HTR-8/SVneo (cell line): ENCODE data around the gene SUMO3.
"Not testable (repeated sequence)": the region's sequence is repeated elsewhere in the genome, so short reads cannot be mapped to it uniquely, and the experiment has no call there.

Source experiments
- DNase-seq: peaks from one replicate; pipeline ENCODE4 v3.0.0; 2011; ENCODE audit warnings: low spot score, mixed read lengths; ENCODE audit not compliant: insufficient read length
- FAIRE-seq: peaks from 2 replicates; lab custom pipeline; 2011; peaks lifted over from hg19 to GRCh38; lab: Jason Lieb, UNC

The SUMO3 gene

DNA sequence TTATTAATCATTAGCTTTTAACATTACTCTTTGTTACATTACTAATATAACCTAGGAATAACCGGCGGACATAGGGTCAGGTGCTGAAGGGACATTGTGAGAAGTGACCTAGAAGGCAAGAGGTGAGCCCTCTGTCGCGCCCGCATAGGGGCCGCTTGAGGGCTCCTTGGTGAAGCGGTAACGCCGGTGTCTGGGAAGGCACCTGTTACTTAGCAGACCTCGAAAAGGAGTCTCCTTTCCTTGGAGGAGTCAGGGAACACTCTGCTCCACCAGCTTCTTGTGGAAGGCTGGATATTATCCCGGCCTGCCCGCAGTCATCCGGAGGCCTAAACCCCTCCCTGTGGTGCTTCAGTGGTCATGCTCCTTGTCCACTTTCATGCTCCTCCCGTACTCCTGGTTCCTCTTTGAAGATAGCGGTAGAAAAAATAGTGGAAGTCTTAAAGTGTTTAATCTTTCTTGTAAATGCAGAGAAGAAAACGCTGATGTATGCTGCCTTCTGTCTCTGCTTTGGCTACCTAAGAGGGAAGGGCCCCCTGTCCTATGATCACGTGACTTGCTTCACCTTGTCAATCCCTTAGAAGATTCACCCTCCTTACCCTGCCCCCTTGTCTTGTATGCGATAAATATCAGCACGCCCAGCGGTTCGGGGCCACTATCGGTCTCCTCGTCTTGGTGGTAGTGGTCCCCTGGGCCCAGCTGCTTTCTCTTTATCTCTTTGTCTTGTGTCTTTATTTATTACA lies 14.8 kb upstream of the SUMO3 start:
- not testable (repeated sequence) for DNase-seq, FAIRE-seq

DNA sequence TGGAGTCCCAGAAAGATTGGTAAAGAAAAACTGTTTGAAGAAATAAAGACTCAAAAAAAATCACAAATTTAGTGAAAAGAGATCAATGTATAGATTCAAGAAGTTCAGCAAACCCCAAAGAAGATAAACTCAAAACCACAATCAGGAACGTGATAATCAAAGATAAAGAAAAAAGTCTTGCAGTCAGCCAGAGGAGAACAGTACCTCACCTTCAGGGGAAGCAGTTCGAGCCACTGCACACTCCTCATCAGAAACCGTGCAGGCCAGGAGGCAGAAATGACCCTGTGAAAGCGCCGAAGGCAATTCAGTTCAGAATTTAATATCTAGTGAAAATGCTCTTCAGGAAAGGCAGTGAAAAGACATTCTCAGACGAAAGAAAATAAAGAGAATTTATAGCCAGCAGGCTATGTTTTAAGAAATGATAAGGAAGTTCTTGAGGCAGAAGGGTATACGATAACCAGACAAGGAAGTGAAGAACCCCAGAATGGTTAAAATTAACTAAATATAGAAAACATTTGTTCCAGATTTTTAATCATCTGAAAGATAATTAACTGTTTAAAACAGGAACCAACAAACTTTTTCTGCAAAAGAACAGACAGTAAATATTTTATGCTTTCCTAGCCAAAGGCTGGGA lies 13.5 kb upstream of the SUMO3 start:
- DNase-seq (no peak), FAIRE-seq (no peak)

DNA sequence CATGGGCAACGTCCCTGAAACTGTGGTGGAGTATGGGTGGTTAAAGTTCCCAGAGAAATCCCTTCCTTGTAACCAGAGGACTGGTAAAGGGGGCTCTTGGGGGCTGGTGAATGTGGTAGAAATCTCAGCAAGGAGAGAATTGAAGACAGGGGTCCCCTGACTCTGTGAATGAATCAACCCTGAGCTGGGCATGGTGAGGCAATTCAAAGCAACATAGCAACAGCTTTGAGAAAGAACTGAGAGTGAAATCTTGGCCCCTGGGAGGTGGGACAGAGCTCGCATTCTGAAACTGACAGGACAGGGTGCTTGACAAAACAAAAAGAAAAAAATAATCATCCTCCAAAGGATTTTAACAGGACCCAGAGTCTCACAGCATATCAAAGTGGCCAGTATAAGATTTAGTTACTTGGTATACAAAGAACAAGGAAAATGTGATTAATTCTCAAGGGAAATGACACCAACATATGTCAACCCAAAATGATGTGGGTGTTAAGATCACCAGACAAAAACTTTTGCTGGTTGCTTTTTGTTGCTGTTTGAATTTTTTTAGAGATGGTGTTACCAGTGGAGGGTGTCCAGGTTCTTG lies 11.7 kb upstream of the SUMO3 start:
- FAIRE-seq (no peak), DNase-seq (no peak)

DNA sequence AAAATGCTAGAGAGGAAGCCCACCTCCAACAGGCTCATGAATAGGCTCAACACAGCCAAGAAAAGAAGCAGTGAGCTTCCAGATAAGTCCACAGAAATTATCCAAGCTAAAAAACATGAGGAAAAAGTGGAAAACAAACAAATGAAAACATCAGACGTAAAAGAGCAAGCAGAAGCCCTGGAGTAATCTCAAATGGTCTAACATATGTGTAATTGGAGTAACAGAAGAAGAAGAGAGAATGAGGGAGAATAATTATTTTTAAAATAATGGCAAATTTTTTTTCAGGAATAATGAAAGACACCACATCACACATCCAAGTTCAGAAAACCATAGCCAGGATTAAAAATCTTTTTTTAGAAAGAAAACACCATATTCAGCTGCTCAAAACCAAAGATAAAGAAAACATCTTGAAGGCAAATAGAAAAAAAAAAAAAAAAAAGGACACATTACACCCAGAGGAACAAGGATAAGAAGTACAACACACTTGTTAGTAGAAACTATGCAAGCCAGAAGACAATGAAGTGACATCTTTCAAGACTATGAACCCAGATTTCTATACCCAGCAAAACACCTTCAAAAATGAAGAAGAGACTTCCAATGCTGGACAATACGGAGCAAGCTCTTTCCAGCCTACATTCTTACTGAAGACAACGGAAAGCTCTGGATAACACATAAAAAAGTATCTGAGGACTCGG lies 10.6 kb upstream of the SUMO3 start:
- no peak for DNase-seq
- no peak for FAIRE-seq

DNA sequence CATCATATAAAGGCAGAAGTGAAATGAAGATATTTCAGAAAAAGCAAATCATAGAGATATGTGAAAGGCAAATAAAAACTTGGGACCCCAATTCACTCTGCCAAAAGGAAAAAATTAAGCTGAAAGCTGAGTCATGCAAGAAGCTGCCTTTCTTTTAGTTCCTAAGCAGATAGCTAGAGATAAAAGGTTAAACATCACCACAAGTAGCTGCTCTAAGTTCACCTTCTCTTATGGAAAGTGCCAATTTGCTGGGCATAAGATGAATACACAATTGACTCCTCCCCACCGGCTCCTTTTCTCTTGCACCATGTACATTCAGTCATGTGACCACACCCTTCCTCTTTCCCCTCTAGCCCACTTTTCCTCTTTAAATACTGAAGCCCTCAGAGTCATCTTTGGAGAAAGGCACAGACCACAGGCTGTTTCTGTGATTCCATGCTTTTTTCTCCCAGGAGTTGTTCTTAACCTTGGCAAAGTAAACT lies 5.4 kb upstream of the SUMO3 start:
- FAIRE-seq (no peak), DNase-seq (no peak)

DNA sequence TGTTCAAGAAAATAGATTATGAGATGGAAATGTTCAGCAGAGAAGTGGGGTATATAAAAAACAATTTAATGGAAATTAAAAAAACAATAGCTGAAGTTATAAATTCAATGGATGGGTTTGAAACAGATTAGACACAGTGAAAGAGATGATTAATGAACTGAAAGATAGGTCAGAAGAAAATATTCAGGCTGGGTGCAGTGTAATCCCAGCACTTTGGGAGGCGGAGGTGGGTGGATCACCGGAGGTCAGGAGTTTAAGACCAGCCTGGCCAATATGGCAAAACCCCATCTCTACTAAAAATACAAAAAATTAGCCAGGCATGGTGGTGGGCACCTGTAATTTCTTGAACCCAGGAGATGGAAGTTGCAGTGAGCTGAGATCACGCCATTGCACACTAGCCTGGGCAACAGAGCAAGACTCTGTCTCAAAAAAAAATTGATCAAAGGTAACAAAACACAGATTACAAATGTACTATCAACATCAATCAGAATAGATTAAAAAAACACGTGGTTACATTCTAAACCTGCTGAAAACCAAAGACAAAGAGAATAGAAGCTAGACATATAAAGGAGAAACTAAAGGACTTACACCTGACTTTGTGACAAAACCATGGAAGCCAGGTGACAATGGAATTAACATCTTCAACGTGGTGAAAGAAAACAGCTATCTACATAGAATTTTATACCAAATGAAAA lies 4.8 kb upstream of the SUMO3 start:
- FAIRE-seq (no peak), DNase-seq (no peak)

DNA sequence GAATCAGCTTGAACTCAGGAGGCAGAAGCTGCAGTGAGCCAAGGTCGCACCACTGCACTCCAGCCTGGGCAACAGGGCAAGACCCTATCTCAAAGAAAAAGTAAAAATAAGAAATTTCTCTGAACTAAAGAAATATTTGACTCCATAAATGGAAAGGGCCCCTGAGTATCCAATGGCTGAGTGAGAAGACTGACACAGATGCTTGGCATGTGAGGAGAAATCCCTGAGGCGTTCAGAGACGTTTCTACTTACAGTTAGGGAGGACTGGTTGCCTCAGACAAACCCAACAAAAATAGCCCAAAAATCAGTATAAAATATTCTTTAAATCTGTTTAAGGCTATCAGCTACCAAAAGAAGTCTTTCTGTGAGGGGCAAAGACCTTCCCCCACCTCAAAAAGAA lies 3.0 kb upstream of the SUMO3 start:
- no peak for DNase-seq
- no peak for FAIRE-seq

DNA sequence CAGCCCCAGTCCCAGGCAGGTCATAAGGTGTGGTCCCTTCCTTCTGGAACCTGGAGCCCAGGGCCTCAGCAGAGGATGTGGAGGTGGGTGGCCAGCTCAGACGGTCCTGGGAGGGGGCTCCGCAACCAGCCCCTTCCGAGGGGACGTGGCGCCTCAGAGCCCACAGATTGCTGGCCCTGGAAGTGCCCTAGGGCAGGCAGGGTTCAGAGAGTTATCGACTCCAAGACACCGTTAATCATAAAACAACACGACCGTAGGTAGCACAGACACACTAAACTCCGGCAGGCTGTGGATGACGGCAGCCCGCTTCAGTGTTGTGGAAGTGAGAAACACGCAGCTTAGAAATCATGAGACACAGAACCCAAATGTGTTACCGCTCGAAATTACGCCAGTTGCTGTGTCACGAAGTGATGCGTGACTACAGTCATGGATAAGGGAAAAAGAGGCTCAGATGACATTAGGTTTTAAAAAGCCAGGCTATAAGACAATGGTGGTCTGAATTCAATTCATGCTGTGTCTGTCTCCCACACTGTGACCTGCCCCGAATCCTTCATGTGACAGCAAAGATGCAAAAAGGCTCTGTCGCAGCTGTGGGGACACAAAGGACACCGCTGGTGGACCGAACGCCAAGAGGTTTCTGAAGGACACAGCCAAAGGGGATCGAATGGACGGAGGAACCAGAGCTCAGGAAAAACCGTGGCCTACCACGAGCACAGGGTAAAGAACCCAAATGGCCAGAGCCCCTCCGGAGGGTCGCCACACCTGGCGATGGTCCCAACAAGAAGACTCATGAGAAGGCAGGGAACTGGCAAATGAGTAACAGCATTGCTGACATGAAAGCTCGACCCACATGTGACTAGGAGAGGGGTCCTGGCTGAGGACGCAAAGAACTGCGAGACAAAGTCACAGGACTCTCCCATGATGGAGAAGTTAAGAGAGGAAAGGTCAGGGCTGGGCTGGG lies 1.7 kb upstream of the SUMO3 start:
- FAIRE-seq (no peak), DNase-seq (no peak)

DNA sequence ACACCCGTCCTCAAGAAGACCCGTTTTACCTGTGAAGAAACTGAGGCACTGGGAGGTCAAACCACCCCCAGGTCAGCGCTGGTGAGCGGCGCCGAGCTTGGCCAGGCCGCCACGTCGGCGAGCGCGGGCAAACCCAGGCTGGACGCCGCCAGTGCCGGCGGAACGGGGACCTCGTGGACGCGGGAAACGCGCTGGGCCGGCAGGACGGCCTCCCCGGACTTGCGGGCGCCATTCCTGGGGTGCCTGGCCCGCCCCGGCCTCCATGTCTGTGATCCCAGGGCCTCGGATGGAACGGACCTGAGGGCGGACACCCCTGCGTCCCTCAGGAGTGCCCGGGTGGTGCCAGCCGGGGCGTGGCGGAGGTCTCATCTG lies 764 bp upstream of the SUMO3 start:
- FAIRE-seq (no peak), DNase-seq (no peak)

DNA sequence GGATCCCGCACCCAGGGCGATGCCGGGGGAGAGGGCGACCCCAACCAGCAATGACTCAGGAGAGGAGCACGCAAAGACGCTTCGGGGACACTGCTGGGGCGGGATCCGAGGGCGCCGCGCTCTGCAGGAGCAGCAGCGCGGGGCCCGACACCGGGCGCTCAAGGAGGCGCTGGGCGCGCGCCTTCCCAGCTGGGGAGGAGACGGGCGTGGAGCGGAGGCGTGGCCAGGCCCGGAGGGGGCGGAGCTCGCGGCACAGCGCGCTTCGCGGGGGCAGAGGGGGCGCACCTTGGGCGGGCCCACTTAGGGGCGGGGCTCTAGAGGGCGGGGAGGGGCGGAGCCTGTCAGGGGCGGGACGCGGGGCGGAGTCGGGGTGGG lies 369 bp downstream of the SUMO3 start:
- DNase-seq (peak; percentile 78), FAIRE-seq (peak; percentile 95)

DNA sequence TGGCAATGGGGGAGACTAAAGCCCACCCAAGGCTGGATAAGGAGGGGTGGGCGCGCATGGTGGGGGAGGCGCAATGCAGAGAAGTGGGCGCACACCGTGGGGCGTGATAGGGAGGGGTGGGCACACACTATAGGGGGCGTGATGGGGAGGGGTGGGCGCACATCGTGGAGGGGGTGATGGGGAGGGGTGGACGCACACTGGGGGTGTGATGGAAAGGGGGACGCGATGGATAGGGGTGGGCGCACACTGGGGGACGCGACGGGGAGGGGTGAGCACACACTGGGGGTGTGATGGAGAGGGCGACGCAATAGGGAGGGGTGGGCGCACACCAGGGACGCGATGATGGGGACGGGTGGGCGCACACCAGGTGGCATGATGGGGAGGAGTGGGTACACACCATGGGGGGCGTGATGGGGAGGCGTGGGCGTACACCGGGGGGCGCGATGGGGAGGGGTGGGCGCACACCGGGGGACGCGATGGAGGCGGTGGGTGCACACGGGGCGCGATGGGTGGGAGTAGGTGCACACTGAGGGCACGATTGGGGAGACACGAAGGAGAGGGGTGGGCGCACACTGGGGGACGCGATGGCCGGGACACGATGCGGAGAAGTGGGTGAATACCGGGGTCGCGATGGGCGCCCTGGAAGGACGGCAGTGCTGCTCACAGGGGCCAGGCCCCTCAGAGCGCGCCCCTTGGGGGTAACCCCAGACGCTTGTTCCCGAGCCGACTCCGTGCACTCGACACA lies 929 bp downstream of the SUMO3 start:
- FAIRE-seq (no peak), DNase-seq (no peak)

DNA sequence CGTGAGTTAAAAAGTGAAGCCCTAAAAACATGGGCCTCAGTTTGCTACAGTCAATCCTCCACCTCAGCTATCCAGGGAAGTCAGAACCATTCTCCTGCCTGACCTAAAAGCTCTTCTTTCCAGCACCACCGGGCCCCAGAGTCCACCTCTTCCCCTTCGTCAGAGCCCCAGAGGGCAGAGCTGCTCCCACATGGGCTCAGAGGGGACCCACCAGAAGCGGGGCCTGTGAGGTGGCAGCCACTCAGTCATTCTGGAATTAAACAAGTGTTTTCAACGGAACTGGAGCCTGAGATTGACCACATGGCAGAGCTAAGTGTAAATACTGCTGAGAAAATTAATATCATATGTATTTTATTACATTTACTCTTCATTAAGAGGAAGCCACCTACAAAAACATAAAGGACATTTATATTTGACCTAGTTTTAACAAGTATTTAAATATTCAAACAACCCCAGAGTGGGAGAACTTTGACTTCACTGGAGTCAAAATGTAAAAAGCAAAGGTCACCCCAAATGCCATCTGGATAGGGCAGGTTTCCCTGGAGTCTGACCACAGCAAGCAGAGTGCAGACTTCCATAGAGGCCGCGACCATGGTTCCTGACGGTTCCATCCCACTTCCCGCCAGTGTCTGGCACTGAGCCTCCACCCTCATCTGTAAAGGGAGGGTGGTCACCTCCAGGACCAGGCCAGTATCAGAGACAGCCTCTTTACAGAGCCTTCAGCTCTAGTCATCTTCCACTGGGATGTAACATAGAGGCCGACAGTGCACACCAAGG lies 1.8 kb downstream of the SUMO3 start:
- FAIRE-seq, result no peak
- DNase-seq, result no peak

DNA sequence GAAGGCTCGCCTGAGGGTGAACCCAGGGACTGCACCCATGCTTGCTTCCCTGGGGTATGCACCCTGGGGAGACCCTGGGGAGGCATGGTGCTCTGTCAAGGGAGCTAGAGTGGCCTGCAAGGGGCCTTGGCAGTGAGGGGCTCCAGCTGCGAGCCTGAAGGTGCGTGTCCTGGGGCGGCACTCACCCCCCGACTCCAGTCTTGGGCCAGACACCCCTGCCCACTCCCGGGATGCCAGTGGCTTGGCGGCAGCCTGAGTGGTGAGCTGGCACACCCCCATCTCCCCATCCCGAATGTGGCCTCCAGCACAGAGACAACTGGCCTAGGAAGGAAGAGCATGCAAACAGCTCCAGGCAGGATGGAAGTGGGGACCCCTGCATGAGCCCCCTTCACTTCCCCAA lies 2.6 kb downstream of the SUMO3 start:
- FAIRE-seq (no peak), DNase-seq (no peak)

DNA sequence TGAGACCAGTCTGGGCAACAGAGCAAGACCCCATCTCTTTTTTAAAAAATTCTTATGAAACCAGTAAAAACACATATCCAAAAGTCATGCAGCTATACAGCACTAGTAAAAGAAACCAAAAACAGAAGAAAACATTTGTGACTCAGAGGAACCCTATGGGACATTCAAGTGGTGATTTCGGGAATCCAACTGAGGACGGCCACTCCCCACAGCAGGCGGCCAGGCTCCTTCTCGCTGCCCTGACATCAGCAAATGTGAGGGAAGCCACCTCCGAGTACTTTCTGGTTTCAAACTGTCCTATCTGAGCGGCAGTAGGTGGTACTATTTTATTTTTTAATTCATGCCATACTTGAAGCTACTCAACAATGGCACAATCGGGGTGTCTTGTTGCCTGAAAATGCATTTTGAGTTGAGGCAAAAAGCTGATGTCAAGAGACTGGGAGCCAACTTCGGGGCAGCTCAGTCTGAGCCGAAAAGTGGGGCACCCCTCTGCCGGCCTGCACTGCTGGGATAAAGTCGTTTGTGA lies 3.3 kb downstream of the SUMO3 start:
- FAIRE-seq, result no peak

DNA sequence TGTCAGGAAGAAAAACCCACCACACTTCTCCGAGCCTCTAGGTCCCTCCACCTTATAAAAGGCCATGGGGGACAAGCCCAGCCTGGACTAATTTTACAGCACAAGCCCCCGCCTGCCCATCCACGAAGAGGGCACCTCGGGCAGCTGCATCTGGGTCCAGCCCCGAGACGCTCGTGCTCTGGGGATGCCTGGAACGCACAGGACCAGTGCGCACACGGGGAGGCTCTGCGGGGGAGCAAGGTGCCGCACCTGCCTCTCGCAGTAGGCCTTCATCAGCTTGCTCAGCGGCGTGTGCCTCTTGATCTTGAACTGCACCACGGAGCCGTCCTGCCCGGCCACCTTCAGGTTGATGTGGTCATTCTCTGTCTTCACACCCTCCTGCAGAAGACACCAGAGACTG lies 4.1 kb downstream of the SUMO3 start:
- FAIRE-seq, result no peak
- no peak for DNase-seq

More for the DNA sequence above, 3.3 kb downstream of the SUMO3 start:
- no peak for DNase-seq

DNA sequence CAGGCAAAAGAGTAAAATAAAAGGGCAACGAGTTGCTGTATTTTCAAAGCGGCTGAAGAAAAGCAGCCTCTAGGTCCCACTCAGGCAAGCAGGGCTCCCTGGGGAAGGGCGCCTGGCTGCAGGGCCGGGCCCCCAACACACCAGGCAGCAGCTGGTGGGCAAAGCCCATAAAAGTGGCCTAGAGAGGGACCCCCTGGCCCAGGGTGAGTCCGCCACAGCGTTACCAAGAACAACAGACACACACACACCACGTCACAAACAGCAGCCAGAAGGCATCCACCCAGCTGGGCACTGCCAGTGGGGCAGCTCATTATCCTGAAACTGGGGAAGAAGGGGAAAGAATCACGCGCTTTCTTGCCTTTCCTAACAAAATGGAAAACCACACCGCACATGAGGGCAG lies 4.7 kb downstream of the SUMO3 start:
- DNase-seq (no peak), FAIRE-seq (no peak)

DNA sequence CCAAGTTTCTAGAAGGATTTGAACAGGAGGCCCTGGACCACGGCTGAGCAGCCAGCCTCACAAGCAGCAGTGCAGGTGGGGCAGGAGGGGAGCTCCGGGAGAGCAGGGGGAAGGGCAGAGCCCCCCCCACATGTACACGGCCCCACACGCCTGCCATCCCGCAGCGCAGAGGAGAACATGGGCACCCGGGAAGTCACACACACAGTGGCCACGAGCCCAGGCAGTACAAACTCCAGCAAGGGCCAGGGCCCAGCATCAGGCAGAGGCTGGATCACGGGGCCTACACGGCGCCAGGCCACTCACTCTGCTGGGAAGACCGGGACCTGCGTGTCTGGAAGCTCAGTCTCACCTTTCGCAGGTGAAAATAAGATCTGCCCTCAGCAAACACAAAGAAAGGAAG lies 5.2 kb downstream of the SUMO3 start:
- FAIRE-seq, result no peak
- DNase-seq, result no peak

DNA sequence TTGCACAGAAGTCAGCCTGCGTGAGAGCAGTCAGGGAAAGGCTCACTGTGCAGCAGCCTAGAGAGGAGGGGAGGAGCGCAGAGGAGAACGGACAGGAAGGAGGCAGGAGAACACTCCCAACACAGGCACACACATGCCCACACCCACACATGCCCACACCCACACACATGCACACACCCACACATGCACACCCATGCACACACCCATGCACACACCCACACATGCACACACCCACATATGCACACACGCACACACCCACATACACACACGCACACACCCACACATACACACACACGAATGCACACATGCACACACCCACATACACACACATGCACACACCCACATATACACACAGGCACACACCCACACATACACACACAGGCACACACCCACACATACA lies 7.1 kb downstream of the SUMO3 start:
- FAIRE-seq (peak; percentile 96), DNase-seq (no peak)
